GM18511 (cell line): ENCODE measurements around the gene UBE2E1.

Source experiments
- ATAC-seq: cut with Tn5 transposase; IDR thresholded peaks from one replicate; pipeline ENCODE4 v1.9.1; 2021; ENCODE audit warnings: mild to moderate bottlenecking, moderate library complexity; ENCODE audit not compliant: unreplicated experiment

Gene UBE2E1

GRCh38 chr3:23805633-23806533 lies at the start of gene UBE2E1:
Gene UBE2E1 (plus strand): TSS chr3:23805955. CDS start chr3:23807270, 1,315 bp downstream.
- ATAC-seq: peak; percentile 69

GRCh38 chr3:23756206-23756840 lies 49.4 kb upstream of the UBE2E1 start:
- no peak for ATAC-seq

GRCh38 chr3:23758253-23758838 lies 47.4 kb upstream of the UBE2E1 start:
- ATAC-seq: no peak

GRCh38 chr3:23760325-23760724 lies 45.4 kb upstream of the UBE2E1 start:
- ATAC-seq: peak; percentile 27

- ATAC-seq: peak; percentile 36
Observed at GRCh38 chr3:23760871-23761373, 44.8 kb upstream of the UBE2E1 start.

GRCh38 chr3:23761440-23761896 lies 44.3 kb upstream of the UBE2E1 start:
- ATAC-seq: peak; percentile 31

GRCh38 chr3:23762214-23762613 lies 43.5 kb upstream of the UBE2E1 start:
- peak; percentile 78 for ATAC-seq

- no peak for ATAC-seq
Observed at GRCh38 chr3:23762759-23763477, 42.8 kb upstream of the UBE2E1 start.

- ATAC-seq: no peak
Observed at GRCh38 chr3:23764407-23764806, 41.3 kb upstream of the UBE2E1 start.

- ATAC-seq: no peak
Observed at GRCh38 chr3:23767546-23767945, 38.2 kb upstream of the UBE2E1 start.

- no peak for ATAC-seq
Observed at GRCh38 chr3:23775254-23775909, 30.4 kb upstream of the UBE2E1 start.

GRCh38 chr3:23776352-23776891 lies 29.3 kb upstream of the UBE2E1 start:
- no peak for ATAC-seq

GRCh38 chr3:23778446-23778845 lies 27.3 kb upstream of the UBE2E1 start:
- ATAC-seq: no peak

- ATAC-seq: no peak
Observed at GRCh38 chr3:23779841-23780240, 25.9 kb upstream of the UBE2E1 start.

GRCh38 chr3:23781051-23781450 lies 24.7 kb upstream of the UBE2E1 start:
- ATAC-seq: no peak

GRCh38 chr3:23781871-23782270 lies 23.9 kb upstream of the UBE2E1 start:
- no peak for ATAC-seq

GRCh38 chr3:23785097-23785645 lies 20.6 kb upstream of the UBE2E1 start:
- ATAC-seq: no peak

GRCh38 chr3:23785882-23786281 lies 19.9 kb upstream of the UBE2E1 start:
- ATAC-seq: no peak

- ATAC-seq: no peak
Observed at GRCh38 chr3:23791678-23792077, 14.1 kb upstream of the UBE2E1 start.
